ENCODE results near the gene DDOST. TPM values are rescaled to one million over a fixed set of nuclear protein-coding genes. Genes with fewer than 3 reads are reported as not detected.

DDOST gene
- total and polyA plus RNA-seq, 10 of the 15 experiments (the other 5 are each of a cell fraction or from before 2014, with no cell fraction given): 100 to 274 (median 201) TPM

DNA sequence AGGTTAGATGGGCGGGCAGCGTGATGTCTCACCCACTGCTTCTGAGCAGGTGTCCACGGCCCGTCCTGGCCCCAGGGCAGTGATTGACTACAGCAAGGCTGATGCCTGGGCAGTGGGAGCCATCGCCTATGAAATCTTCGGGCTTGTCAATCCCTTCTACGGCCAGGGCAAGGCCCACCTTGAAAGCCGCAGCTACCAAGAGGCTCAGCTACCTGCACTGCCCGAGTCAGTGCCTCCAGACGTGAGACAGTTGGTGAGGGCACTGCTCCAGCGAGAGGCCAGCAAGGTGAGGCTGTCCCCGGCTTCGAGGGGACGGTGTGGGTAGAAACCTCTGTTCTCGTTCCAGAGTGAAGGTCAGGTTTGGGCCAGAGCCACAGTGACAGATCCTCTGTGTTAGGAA, 12.2 kb downstream of the DDOST start:
- no peak for DNase-seq (ENCODE audit: low read depth, low spot score)
- ChIA-PET CTCF (no interaction called here), SMC1A (ENCODE audit: uncharacterized antibody, unreplicated experiment) (no interaction called here), POLR2A (no interaction called here), RAD21 (ENCODE audit: unreplicated experiment) (no interaction called here)
- 94% methylated on average over 15 of the region's 15 CpGs for WGBS (ENCODE audit: insufficient coverage, insufficient replicate concordance, low lambda C conversion rate, missing lambda C conversion rate)
- H3K9ac ChIP-seq (ENCODE audit: control insufficient read depth, insufficient read depth, low read length): no peak overlapping the region
- H3K4me2 ChIP-seq (ENCODE audit: control insufficient read depth, insufficient read depth): no peak overlapping the region
- no peaks in the 10 kb centered on the region for H3K4me1 ChIP-seq (ENCODE audit: control insufficient read depth, insufficient read depth, low read length)
- TF ChIP-seq, protein P1, sequence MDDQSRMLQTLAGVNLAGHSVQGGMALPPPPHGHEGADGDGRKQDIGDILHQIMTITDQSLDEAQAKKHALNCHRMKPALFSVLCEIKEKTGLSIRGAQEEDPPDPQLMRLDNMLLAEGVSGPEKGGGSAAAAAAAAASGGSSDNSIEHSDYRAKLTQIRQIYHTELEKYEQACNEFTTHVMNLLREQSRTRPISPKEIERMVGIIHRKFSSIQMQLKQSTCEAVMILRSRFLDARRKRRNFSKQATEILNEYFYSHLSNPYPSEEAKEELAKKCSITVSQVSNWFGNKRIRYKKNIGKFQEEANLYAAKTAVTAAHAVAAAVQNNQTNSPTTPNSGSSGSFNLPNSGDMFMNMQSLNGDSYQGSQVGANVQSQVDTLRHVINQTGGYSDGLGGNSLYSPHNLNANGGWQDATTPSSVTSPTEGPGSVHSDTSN (IDR thresholded peaks at IDR 0.05; ENCODE audit: insufficient replicate concordance, low read depth, low read length): no peak
- TF ChIP-seq NR2F1 (conservative IDR thresholded peaks at IDR 0.05) (no peak), STAT1 (conservative IDR thresholded peaks at IDR 0.05) (no peak), CBX3 (IDR thresholded peaks at IDR 0.05; ENCODE audit: borderline replicate concordance, low read depth) (no peak), RUNX3 (IDR thresholded peaks at IDR 0.05; ENCODE audit: low read length) (no peak), ZNF384 (IDR thresholded peaks at IDR 0.05; ENCODE audit: borderline replicate concordance, low read depth, low read length) (no peak), POLR2A (IDR thresholded peaks at IDR 0.05; ENCODE audit: low read depth, low read length) (0 out of 2 replicates have a peak, but pooled peaks have one; percentile 5)
- H3K27ac ChIP-seq (ENCODE audit: control insufficient read depth, insufficient read depth): no peak overlapping the region
- no peaks in the 10 kb centered on the region for H3K9me3 ChIP-seq (replicated peaks; ENCODE audit: control insufficient read depth, insufficient read depth, low read length)
- H3K4me3 ChIP-seq: no peak overlapping the region
- in situ Hi-C loops (cut with MboI) (no loop called here), intact Hi-C loops (cut with micrococcal nuclease; ENCODE audit: unreplicated experiment) (no loop called here)
- H3K36me3 ChIP-seq (ENCODE audit: control insufficient read depth in 2 of 2, insufficient read depth in 2 of 2, low read length in 1 of 2): peaks cover 8 to 23% of the 10 kb centered on the region in 2 experiments; a peak in 3 of 4 replicates
- H2AFZ ChIP-seq (ENCODE audit: control insufficient read depth, low read depth, low read length): no peak overlapping the region
- no TSS peak for BruUV-seq (replicated peaks)
- no peaks in the 10 kb centered on the region for H4K20me1 ChIP-seq (ENCODE audit: control insufficient read depth, insufficient read depth)
- no peaks in the 10 kb centered on the region for H3K79me2 ChIP-seq (ENCODE audit: control insufficient read depth, insufficient read depth, low read length)
- no peaks in the 10 kb centered on the region for H3K27me3 ChIP-seq (replicated peaks in 1 of 2; ENCODE audit: control insufficient read depth in 2 of 2, insufficient read depth in 2 of 2, low read length in 1 of 2)
- no peak for FAIRE-seq
- ATAC-seq: no peak

DNA sequence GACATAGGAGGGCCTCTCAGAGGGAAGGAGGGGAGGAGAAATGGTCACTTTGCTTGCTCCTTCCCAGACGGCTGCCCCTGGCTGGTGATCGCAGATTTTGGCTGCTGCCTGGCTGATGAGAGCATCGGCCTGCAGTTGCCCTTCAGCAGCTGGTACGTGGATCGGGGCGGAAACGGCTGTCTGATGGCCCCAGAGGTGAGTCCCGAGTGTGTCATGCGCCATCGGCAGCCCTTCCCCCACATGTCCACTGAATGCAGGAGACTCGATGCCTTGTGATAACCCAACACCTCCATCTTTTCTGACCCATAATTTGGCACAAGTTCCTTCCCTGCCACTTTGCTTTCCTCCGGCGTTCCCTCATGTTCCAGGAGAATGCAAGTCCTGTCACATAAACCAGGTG, 12.7 kb downstream of the DDOST start:
- WGBS (ENCODE audit: insufficient coverage, insufficient replicate concordance, low lambda C conversion rate, missing lambda C conversion rate): 98% methylated on average over 13 of the region's 13 CpGs
- H3K9ac ChIP-seq (ENCODE audit: control insufficient read depth, insufficient read depth, low read length): no peak overlapping the region
- no peak overlapping the region for H3K27ac ChIP-seq (ENCODE audit: control insufficient read depth, insufficient read depth)
- H3K9me3 ChIP-seq (replicated peaks; ENCODE audit: control insufficient read depth, insufficient read depth, low read length): no peaks in the 10 kb centered on the region
- H4K20me1 ChIP-seq (ENCODE audit: control insufficient read depth, insufficient read depth): no peaks in the 10 kb centered on the region
- BruUV-seq (replicated peaks): no TSS peak
- H3K36me3 ChIP-seq (ENCODE audit: control insufficient read depth in 2 of 2, insufficient read depth in 2 of 2, low read length in 1 of 2): peaks cover 8 to 20% of the 10 kb centered on the region in 2 experiments; a peak in 3 of 4 replicates
- H3K4me1 ChIP-seq (ENCODE audit: control insufficient read depth, insufficient read depth, low read length): no peaks in the 10 kb centered on the region
- no peak overlapping the region for H3K4me3 ChIP-seq
- ChIA-PET RAD21 (ENCODE audit: unreplicated experiment) (no interaction called here), SMC1A (ENCODE audit: uncharacterized antibody, unreplicated experiment) (no interaction called here), CTCF (no interaction called here), POLR2A (no interaction called here)
- intact Hi-C loops (cut with micrococcal nuclease; ENCODE audit: unreplicated experiment): no loop called here
- ATAC-seq: no peak
- 0 out of 2 replicates have a peak, but pooled peaks have one; percentile 8 for TF ChIP-seq POLR2AphosphoS5 (IDR thresholded peaks at IDR 0.05; ENCODE audit: low read length)
- no peak for TF ChIP-seq MEF2A (IDR thresholded peaks at IDR 0.05; ENCODE audit: insufficient read depth, low read depth, low read length)
- in situ Hi-C loops (cut with MboI): no loop called here
- no peak for DNase-seq (ENCODE audit: low read depth, low spot score)
- no peaks in the 10 kb centered on the region for H3K79me2 ChIP-seq (ENCODE audit: control insufficient read depth, insufficient read depth, low read length)
- FAIRE-seq: no peak
- no peak overlapping the region for H3K4me2 ChIP-seq (ENCODE audit: control insufficient read depth, insufficient read depth)
- H3K27me3 ChIP-seq (replicated peaks in 1 of 2; ENCODE audit: control insufficient read depth in 2 of 2, insufficient read depth in 2 of 2, low read length in 1 of 2): no peaks in the 10 kb centered on the region
- no peak overlapping the region for H2AFZ ChIP-seq (ENCODE audit: control insufficient read depth, low read depth, low read length)
